Daoy (cell line): ENCODE results near the gene TMEM11. TPM values are rescaled to one million over a fixed set of nuclear protein-coding genes. Genes with fewer than 3 reads are reported as not detected.
"Not testable (repeated sequence)": the region's sequence is repeated elsewhere in the genome, so short reads cannot be mapped to it uniquely, and the experiment has no call there.

ENCODE experiments used
- DNase-seq: peaks from one replicate; pipeline ENCODE4 v3.0.0-alpha.2; 2015; ENCODE audit warnings: low read depth
- total RNA-seq: library from RNA; depleted of rRNA; stranded (reverse); fragments of >200 nt; shearing (Covaris generic); gene quantifications from 2 replicates; pipeline ENCODE4 v1.2.3, GENCODE V29; 2014

Gene TMEM11
- total RNA-seq, 1 experiment from 2014 or later = 21.0 TPM

- DNase-seq = no peak
Observed at GRCh38 chr17:21211825-21212479, 2.0 kb downstream of the TMEM11 start.

- DNase-seq = no peak
Observed at GRCh38 chr17:21210411-21211076, 3.4 kb downstream of the TMEM11 start.

DNA sequence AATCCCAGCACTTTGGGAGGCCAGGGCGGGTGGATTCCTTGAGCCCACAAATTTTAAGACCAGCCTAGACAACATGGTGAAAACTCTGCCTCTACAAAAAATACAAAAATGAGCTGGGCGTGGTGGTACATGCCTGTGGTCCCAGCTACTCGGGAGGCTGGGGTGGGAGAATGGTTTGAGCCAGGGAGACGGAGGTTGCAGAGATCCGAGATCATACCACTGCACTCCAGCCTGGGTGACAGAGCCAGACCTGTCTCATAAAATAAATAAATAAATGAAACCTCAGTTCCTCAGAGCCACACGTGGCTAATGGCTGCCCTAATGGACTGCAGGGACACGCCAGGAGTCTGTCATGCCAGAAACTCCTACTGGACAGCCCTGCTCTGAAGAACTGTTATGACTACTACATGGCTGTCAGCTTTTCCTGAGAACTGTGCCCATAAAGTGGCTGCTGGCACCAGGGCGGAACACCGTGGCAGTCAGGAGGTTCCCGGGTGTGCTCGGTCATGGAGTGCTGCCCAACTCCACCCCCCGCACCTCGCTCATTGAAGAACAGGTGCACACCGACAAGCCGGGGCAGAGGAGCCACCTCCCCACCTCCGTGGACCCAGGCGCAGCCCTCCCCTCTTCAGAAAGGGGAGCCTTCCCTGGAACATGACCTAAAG is 4.3 kb downstream of the TMEM11 start:
- no peak for DNase-seq

DNA sequence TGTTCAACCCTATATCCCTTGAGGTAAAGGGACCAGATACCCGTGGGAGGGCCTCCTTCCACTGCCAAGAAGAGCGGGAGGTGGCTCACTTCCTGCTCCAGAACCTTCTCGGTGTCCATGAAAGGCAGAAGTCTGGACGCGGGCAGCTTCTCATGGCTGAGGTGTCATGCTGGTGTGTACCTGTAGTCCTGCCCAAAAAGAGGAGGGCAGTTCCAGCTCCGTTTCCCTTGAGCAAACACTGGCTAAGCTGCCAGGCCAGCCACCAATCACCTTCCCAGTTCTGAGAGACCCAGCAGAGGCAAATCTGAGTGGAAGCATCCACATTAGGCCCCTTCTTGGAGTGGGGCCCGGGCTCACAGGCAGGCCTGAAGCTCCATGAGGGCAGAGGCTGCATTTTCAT is 5.6 kb downstream of the TMEM11 start:
- DNase-seq = no peak

DNA sequence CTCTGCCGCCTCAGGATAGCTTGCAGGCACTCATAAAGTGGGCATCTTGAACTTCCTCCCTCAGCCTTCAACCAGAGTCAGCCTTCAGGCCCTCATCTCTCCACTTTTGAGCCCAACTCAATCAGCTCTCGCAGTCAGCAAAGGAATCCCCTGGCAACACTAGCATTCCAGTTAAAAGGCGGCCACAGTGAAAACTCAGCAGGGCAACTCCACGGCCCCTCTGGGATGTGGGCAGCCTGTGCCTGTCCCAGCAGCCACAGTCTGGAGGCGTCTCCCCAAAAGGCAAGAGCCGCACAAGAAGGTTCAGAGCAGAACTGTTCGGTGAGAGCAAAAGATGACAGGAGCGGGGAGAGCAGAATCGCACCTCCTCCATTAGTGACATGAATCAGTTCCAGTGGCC is 9.0 kb downstream of the TMEM11 start:
- DNase-seq = no peak

DNA sequence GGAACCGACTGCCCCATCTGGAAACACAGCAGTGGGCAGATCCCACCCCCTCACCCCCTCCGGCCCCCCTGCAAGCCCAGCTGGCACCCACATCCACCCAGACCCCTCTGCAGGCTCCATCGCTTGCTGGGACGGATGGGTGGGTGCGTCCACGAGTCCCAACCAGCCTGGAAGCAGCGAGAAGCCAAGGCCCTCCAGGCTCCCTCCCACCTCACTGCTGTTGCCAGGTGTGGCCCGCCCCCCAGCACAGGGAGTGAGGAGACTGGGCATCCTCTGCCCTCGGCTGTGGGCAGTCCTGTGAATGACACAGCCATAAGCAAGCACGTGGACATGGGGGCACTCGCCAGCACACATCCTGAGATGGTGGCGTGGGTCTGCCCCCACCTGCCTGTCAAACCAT is 11.4 kb downstream of the TMEM11 start:
- DNase-seq = no peak

- DNase-seq = no peak
Observed at GRCh38 chr17:21201874-21202273, 12.1 kb downstream of the TMEM11 start.

- no peak for DNase-seq
Observed at GRCh38 chr17:21201298-21201595, 12.7 kb downstream of the TMEM11 start.

- DNase-seq = no peak
Observed at GRCh38 chr17:21200590-21201297, 13.2 kb downstream of the TMEM11 start.

GRCh38 chr17:21199856-21200255 is 14.1 kb downstream of the TMEM11 start:
- no peak for DNase-seq

DNA sequence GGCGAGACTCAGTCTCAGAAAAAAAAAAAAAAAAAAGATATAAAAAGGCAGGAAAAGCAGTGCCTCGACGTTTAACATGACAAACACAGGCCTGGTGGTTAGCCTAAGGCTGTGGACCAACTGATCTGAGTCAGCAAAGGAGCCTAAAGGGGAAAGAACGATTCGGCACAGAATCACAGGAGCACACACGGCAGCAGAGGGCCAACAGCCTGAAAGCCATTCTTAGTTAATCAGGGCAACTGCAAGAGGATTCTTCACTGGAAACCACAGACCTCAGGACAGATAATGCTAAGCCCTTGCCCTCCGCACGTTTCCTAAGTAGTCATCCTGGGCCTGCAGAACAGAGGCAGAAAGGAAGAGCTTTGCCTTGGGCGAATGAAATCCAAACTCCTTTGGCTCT is 14.7 kb downstream of the TMEM11 start:
- peak; percentile 43 for DNase-seq

DNA sequence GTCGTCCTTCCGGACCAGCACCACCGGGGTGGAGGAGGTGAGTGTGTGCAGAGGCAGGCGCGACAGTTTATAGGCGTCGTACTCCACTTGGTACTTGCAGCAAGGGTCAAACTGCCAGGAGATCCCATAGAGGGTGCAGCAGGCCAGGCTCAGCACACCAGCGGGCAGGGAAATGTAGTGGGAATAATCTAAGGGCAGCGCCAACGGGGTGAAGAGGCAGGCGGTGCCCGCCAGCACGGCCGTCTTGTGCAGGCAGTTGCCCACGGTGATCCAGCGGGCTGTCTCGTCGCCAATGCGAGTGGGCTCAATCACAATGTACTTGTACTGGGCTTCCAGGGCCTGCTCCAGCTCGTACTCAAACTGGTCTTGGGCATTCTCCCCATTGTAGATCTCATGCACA is 15.6 kb downstream of the TMEM11 start:
- no peak for DNase-seq

GRCh38 chr17:21196126-21196525 is 17.8 kb downstream of the TMEM11 start:
- DNase-seq = no peak

GRCh38 chr17:21194703-21195102 is 19.3 kb downstream of the TMEM11 start:
- DNase-seq = no peak

- no peak for DNase-seq
Observed at GRCh38 chr17:21194226-21194625, 19.7 kb downstream of the TMEM11 start.

DNA sequence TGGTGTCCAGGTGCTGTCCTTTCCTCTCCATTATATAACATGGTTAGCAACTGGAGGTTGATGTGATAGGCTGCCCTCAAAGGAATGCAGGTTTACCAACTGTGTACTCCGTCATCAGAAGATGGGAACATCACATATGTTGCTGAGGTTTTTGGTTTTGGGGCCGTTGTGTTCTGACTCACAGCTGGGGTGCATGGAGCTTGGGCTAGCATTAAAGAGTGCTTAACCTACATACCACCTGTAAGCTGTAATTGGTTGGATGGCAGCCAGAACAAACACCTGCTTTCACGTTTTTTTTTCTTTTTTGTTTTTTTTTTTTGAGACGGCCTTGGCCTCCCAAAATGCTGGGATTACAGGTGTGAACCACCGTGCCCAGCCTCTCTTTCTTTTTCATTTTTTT is 20.9 kb downstream of the TMEM11 start:
- DNase-seq = peak; percentile 15

DNA sequence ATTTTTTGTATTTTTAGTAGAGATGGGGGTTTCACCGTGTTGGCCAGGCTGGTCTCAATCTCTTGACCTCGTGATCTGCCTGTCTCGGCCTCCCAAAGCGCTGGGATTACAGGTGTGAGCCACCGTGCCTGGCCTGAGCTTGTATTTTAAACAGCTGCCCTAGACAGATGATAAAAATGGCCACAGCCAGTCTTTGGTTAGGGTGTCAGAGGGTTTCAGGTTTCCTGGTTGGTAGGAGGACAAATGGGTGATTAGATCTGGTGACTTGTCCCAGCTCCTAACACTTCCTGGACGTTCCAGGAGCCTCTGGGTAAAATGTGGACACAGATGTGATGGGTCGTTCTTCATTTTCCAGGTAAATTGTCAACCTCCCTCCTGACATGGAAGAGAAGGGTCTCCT is 21.5 kb downstream of the TMEM11 start:
- DNase-seq = not testable (repeated sequence)

- DNase-seq = no peak
Observed at GRCh38 chr17:21191698-21192097, 22.3 kb downstream of the TMEM11 start.

DNA sequence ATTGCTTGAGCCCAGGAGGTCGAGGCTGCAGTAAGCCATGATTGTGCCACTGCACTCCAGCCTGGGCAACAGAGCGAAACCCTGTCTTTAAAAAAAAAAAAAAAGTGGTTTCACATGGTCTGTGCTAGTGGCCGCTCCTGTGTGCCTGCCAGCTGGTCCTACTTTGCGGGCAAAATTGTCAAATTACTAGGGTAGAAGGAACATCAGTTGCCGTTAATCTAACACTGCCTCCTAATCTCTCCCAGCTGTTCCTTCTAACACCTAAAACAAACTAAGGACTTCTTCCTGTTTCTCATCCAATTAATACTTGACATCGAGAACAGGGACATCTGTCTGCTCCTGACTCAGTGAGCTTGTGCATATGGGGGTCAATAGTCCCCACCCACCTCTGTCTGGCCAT is 23.9 kb downstream of the TMEM11 start:
- no peak for DNase-seq

GRCh38 chr17:21189361-21189760 is 24.6 kb downstream of the TMEM11 start:
- no peak for DNase-seq

- DNase-seq = no peak
Observed at GRCh38 chr17:21186399-21187187, 27.4 kb downstream of the TMEM11 start.

- no peak for DNase-seq
Observed at GRCh38 chr17:21185061-21185460, 28.9 kb downstream of the TMEM11 start.
